ENCODE results near the gene GADD45G.

The GADD45G gene

DNA sequence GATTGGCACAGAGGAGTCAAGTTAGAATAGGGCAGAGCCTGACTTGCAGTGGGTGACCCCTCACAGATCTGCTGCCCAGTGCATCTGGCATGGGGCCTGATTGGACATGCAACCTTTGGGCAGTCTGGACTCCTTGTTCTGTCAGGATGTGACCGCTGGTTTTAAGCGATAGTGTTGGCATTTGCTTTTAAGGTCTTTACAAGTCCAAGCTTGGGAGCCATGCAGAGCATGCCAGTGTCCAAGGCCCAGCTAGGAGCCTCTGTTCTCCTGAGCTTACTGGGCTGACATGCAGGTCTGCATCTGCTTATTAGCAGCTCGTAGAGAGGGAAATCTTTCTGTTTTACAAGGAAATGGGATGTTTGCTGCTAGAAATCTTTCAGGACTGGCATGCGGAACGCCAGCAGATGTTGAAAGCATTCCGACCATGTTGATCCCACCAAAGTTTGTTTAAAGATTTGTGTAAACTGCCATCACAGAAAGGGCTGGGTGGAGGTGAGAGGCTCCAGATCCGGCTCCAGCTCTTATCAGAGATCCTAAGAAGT lies 27.5 kb downstream of the GADD45G start:
- DNase-seq = no peak

DNA sequence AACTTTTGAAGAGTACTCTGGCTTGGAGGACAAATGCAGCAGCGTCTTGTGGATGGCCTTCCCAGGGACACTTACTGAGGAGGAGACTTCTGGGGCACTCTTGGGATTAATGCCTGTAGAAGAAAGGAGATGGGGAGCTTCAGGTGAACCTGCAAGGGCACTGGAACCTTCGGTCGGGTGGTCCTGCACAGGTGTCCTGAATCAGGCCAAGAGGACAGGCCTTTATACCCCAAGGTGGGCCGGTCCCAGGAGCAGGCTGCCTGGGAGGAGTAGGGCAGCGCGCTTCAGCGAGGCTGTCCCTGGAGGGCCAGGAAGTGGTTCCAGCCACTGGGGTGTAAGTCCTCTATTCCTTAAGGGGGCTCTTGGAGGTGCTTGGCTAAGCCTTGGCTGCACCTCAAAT lies 27.9 kb downstream of the GADD45G start:
- DNase-seq = no peak

DNA sequence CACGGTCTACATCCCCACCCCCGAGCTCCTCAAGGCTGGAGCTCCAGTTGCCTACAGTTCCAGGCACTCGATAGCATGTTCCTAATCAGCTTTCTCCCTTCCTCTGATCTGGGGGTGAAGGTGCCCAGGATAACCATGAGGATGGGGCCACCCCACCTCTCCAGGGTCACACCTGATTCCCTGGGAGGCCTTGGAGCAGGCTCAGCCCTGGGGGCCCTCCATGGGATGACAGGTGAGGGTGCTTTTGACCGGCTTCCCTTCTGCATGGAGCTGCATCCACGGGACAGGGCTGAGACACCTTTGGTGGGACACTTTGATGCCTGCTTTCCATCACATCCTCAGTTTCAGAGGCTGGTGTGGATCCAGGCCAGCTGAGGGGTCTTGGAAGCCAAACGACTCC lies 28.6 kb downstream of the GADD45G start:
- DNase-seq = no peak

DNA sequence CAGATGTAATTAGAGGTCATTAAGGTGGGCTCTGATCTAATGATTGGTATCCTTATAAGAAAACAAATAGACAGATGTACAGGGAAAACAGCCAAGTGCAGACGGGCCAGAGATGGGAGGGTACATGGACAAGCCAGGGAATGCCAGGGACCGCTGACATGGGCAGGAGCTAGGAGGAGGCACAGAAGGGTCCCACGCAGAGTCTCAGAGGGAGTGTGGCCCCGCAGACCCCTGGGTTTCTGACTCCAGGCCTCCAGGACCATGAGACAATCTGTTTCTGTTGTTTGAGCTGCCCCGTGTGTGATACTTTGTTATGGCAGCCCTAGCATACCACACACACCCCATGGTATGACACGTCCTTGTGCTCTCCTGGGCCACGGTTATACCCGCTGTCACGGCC lies 29.1 kb downstream of the GADD45G start:
- no peak for DNase-seq

DNA sequence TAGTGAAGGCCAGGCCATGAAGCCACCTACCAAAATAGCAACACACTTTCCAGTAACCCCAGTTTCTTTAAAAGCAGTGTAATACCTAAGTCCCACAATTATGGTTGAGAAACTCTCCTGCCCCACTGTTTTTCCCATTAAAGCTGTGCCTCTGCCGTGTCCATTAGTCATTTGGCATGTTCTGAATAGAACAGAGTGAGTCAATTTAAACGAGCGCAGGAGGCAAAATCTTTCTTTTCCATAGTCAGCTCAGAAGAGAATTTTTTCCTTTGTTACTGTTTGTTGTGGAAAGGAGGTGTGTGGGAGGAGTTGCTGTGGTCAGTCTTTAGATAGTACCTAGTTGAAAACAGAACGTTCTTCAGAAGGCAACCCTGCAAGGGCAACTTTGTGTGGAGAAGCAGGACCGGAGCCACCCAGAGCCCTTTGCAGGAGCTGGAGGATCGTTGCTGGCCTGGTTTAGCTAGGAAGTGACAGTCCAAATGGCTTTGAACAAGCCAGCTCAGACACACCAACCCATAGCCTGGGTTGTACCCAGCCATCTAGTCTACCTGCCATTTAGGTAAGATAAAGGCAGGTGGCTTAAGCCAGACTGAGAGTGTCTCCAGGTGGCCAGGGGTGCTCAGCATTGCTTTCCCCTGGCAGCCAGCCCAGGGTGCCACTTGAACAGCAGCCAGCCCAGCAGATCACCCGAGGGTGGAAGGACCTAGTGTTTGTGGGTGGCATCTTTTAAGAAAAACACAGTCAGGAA lies 30.4 kb downstream of the GADD45G start:
- DNase-seq = peak; percentile 40

DNA sequence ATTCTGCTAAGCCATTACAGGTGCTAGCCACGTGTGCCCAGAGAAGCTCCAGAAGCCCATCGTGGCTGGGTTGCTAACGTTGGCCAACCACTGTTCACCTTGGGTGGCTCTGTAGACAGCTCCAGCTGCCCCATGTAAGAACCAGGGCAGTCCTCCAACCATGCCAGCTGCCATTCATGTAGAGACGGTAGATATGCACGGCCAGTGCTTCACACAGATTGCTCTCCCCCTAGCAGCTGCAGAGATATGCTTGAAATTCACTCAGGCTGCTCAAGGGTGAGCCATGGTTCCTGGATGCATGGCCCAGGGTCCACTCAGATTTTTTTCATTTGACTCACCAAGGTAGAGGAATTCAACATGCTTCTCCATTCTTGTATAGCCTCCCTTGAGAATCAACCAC lies 31.0 kb downstream of the GADD45G start:
- peak; percentile 43 for DNase-seq

DNA sequence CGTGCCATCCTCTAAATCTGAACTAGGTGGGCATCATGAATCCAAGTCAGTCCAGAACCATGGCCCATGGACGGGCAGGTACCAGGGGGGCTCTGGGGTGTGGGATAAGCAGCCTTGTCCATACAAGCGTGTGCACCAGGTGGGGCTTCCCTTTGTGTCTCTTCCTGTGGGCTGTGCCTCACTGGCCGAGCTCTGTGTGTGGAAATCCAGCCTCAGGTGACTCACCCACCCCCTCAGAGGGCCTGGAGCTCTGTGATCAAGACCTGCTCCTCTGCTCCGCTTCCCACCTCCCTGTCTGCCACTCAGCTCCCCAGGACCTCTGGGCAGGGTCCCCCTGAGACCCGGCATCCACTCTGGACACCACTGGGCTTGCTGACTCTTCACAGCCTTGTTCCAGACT lies 33.0 kb downstream of the GADD45G start:
- no peak for DNase-seq

DNA sequence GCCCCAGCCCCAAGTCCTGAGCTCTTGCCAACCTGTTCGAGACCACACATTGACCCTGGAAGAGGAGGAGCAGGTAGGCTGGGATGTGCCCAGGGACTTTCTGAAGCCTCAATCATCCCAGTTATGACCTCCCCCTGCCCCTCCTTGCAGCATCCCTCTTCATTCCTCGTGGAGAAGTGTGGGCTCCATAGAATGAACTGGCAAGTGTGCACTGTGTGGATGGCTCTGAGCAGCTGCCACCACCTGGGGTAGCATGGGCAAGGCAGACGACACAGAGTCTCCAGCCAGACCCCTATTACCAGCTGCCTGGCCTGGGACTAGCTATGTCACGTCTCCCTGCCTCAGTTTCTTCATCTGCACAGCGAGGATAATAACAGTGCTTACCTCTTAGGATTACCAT lies 33.5 kb downstream of the GADD45G start:
- no peak for DNase-seq

DNA sequence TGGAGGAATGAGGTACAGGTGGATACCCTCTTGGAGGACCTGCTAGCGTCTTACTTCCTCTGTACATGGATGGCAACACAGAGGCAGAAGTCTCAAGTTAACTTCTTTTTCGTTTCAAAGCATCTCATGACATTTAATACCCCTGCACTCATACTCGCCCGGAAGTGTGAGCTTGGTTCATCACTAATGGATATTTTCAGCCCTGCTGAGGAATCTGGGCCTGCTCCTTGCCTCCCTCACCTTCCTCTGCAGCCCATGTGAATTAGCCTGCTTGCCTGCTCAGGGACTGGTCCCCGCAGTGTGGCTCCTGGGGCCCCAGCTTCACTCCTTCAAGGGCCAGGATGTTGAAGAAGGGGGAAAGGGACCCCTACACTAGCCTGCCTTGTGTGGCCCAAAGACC lies 34.1 kb downstream of the GADD45G start:
- DNase-seq = no peak

DNA sequence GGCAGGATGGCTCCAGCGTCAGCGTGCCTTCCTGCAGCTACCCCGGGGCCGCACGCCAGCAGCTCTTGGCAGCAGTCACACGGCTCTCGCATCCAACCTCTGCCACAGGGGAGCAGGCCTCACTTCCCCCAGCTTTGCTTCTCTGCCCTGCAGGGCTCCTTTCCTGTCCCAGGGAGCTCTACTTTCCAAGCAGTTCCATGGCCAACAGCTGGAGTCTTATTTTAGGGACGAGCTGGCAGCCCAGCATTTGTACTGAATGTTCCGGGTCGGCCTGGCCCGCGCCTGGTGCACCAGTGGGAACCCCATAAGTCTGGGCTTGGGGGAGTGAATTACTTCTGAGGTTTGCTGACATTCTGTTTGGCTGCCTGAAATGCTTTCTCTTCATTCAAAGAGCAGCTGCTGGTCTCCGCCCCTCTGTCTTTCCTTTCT lies 34.6 kb downstream of the GADD45G start:
- DNase-seq = no peak

DNA sequence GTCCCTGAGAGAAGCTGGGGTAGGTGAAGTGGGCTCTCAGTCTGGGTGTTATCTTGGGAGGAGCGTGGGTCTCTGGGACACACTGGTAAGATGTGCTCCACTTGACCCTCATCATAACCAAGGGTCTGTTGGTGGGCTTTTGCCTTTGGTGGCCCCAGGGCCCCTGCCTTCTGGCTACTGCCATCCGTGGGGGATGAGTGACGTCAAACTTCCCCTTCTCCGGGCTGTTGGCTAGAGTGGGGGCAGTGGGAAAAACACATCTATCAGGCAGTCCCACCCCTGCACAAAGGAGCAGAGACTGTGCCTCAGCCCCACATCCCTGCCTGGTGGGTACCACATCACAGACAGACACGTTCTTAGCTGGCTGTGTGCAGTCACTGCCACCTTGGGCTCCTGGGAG lies 35.1 kb downstream of the GADD45G start:
- DNase-seq = no peak

DNA sequence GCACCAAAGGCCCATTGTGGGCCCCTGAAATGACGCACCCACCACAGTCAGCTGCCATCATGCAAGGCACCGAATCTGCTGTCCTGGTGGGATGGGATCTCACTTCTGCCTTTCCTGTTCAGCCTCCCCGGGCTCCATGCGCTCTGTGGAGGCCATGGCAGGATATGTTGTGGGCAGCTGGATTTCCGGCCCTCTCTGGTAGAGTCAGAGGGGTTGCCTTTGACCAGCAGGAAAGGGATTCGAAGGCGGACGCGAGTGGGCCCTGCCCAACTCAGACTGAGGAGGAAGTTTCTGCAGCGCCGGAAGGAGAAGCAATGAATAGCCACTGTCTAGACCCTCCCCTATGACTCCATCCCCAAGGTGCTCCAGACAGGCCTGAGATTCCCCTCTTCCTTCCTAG lies 35.5 kb downstream of the GADD45G start:
- DNase-seq = no peak

DNA sequence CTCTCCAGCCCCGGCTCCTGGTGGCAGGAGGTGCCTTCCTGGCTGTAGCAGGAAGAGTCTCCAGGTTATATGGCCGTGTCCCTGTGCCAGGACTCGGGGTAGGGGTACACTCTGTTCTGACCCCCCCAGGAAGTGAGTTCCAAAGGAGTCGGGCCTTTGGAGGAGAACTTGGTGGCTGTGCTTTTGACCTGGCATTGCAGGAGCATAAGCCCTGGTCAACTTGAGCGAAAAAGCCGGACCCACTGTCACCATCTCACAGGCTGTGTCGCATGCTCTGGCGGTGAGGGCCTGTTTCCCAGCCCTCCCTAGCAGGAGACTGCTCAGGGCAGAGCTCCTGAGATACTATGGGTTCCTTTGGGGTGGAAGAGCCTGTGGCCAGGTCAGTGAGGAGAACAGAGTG lies 36.0 kb downstream of the GADD45G start:
- DNase-seq = no peak

DNA sequence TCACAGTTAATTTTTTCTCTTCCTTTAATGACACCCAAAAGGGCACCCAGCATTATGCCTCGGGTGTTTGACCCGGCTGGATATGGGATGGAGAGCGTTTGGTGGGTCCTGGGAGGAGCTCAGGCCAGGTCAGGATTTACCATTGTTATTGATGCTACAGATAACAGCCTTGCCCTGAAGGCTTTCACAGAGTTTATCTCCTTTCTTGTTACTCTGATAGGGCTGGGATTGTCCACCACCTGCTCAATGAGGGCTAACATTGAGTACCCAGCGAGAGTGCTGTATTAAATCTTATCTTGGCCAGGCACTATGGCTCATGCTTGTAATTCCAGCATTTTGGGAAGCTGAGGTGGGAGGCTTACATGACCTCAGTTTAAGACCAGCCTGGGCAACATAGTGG lies 37.2 kb downstream of the GADD45G start:
- no peak for DNase-seq

DNA sequence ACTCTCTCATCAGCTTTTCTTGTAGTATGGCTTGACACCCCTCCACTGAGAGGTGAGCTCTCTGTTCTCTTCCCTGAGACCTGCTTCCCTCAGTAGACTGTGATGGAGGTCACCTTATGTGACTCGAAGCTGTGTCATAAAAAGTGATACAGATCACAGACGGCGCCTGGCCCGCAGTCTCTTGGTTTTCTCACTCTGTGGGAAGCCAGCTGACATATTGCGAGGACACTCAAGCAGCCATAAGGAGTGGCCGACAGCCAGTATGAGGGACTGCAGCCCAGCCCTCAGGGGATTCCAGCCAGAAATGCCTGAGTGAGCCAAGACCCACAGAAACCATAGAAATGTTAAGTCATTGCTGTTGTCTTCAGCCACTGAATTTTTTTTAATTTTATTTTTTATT lies 38.0 kb downstream of the GADD45G start:
- no peak for DNase-seq

DNA sequence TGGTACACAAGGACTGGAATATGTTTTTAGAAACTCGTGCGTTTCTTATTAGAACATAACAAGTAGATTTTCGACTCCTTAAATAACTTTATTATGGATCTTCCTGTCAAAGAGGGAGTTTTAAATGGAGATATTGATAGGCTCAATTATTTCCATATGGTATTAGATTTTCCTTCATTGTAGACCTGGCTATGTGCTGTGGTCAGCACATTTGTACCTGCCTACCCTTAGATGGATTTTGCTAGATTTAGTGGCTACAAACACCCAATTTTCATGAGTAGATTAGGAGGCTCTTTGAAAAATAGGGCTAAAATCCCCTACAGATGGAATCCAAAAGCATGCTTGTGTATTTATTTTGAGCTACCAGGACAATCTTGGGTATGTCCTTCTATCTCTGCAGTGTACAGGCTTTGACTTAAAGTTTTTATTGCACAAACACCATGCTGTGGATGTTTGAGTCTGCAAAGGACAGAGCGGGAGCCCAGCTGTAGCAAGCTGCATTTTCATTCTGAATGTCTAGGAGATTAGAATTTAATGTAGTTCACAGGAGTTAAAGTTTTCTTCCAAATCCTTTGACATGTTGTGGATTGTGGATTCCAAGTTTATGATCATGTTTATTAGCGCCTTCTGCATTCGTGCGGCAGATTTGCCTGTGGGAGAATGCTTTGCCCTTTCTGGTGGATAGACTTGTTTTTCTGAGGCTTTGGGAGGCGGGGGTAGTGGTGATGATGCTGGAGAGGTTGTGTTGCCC lies 41.6 kb downstream of the GADD45G start:
- no peak for DNase-seq

DNA sequence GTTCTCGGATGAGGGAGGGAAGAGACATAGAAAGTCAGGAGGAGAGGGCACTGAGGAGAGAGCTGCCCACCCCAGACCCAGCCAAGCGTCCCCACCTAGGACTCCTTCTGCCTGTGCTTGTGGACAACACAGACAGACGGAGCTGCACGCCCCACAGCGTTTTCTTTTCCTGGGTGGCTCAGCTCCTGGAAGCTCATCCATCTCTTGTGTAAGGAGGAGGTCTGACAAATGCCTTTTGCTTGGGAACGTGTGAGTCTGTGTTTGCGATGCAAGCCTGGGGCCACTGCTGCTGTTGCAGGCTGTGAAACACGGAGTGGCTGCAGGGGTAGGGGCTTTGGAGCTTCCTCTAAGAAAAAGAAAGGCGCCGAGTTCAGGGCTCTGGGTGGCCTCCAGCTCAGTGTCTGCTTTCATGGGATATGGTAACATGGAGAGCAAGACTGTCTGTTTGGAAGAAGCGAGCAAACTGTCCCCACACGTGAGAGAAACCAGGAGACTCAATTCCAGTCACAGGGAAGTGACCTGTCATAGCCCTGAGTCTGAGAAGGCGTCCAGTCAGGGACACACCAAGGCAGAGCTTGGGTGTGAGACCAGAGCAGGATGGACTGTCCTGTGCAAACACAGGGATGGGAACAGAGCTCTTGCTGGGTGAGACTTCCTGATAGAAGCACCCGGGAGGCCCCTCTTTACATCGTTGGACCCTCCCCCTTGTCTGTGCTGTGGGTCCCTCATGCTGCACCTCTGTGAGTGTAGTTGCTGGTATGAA lies 42.7 kb downstream of the GADD45G start:
- DNase-seq = no peak

DNA sequence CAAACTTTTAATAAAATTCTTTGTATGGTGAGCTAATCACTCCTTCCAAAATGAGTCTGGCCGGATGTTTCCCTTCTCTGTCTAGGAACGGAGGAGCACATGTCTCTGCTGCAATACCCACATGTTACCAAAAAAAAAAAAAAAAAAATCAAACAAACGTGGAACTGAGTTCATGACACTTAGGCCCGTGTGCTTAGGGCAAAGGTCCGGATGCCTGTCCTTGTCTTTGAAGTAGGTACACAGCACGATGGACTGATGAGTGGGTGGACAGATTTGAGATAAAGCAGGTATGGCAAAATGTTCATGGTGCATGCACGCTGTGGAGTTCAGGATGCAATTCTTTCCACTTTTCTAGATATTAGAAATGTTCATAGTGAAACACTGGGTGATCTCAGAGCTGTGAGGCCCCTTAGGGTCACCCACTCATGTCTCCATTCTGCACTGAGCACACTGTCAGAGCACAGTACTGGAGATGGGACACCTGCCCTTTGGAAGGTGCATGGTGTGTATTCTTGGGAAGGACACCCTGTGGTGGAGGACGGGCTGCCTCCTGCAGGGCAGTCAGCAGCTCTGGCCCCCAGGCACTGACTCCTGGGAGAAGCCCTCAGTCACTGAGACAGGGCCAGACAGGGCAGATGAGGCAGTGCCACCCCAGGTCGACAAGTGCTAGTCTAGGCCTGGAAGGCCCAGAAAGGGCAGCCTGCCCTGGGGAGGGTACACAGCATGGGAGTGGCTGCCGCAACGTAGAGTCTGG lies 43.6 kb downstream of the GADD45G start:
- DNase-seq = no peak

DNA sequence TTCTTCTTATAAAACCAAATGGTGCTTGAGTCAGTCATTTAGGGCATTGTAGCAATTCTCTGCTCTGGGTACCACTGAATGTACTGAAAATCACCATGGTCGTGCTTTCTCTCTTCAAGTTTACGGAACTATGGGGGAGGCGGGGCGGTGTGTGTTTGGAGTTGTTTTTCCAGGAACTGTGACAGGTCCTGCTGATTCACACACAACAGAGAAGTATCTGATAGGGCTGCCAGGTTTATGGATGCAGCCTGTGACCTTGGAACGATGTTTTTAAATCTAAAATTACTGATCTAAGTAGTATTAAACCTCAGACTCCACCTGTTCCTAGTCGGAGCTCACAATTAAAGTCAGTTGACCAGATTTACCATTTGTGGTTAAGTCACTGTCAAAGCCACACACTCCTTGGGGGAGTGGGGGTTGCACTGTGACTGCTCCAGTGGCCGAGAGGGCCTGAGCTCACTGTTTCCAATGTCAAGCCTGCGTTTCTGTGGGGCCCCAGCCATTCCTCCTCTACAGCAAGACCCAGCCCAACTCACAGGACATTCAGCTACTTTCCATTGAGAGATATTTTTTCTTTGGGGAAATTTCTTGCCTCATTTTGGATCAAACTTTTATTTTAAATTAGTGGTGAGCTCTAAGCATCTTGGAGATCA lies 44.4 kb downstream of the GADD45G start:
- no peak for DNase-seq

DNA sequence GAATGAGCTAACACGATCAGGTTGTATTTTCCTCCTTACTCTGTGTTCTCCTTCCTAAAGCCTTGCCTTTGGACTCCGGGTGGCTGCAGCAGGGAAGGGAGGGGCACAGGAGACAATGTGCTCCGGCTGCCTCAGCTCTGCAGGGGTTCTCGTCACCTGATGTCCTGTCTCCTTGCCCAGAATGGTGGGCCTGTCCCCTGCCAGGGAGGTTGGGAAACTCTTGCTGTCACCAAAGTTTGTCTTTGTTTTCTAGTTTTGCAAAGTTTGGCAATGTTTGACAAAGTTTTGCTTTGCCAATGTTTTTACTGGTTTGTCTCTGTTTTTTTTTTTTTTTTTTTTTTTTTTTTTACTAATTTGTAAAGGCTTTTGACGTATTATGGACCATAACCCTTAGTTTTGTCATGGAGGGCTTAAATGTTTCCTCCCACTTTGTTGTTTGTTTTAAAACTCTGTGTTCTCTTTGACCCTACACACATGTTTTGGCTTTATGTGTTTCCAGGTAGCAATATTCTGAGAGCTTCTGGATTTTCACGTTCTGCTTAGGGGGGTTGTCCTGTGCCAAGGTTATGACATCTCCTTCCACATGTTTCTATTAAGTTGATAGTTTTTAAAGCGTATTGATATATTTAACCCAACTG lies 49.3 kb downstream of the GADD45G start:
- DNase-seq = no peak

DNA sequence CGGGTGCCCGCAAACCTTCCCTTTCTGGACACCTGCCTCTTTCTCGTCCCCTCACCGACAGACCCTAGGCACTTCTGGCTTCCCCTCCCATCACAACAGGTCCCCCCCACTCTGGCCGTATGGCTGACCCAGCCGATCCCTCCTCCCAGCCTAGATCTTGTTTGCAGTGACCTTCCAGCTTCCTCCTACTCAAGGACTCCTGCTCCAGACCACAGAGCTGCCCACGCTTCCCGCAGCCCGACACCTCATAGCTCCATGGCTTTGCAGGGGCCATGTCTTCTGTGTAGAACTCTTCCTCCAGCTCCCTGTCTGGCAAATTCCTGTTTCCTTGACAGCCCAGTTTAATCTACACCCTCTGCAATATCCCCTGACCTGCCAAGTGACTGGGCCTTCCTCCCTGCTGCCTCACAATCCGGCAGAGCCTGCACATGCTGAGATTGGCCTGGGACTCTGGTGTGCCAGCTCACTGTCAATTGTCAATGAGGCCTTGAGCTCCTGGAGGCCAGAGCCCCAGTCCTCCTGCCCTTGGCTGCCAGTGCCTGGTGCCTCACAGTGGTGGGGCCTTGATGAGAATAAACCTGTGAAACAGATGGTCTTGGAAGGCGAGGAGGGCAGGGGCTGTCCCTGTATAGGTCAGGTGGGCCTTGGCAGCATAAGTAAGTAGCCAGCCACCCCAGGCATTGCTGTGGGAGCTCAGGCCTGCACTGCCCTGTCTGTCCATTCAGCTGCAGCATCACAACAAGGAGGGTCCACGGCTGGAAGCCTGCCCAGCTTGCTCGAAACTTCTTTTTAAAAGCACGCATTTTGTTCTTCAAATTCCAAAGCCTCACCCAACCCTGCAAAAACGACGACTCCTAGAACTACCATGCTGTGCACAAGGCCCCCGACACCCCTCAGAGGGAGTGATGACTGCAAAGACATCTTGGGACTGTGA lies 50.5 kb downstream of the GADD45G start:
- DNase-seq = no peak

Data from DMS79 treated with DMSO at 0.1 percent for 48 hours (cell line).